Smooth muscle cell of the pulmonary artery (primary cell): ENCODE results near the gene HNRNPM. TPM values are rescaled to one million over a fixed set of nuclear protein-coding genes. Genes with fewer than 3 reads are reported as not detected.

Experiments used
- total RNA-seq: library from RNA; depleted of rRNA; stranded (reverse); fragments of >200 nt; gene quantifications from 2 replicates; pipeline ENCODE4 v1.2.3, GENCODE V29; 2014

The HNRNPM gene, protein sequence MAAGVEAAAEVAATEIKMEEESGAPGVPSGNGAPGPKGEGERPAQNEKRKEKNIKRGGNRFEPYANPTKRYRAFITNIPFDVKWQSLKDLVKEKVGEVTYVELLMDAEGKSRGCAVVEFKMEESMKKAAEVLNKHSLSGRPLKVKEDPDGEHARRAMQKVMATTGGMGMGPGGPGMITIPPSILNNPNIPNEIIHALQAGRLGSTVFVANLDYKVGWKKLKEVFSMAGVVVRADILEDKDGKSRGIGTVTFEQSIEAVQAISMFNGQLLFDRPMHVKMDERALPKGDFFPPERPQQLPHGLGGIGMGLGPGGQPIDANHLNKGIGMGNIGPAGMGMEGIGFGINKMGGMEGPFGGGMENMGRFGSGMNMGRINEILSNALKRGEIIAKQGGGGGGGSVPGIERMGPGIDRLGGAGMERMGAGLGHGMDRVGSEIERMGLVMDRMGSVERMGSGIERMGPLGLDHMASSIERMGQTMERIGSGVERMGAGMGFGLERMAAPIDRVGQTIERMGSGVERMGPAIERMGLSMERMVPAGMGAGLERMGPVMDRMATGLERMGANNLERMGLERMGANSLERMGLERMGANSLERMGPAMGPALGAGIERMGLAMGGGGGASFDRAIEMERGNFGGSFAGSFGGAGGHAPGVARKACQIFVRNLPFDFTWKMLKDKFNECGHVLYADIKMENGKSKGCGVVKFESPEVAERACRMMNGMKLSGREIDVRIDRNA
- total RNA-seq = 48.2 and 58.3 TPM in 2 replicates

DNA sequence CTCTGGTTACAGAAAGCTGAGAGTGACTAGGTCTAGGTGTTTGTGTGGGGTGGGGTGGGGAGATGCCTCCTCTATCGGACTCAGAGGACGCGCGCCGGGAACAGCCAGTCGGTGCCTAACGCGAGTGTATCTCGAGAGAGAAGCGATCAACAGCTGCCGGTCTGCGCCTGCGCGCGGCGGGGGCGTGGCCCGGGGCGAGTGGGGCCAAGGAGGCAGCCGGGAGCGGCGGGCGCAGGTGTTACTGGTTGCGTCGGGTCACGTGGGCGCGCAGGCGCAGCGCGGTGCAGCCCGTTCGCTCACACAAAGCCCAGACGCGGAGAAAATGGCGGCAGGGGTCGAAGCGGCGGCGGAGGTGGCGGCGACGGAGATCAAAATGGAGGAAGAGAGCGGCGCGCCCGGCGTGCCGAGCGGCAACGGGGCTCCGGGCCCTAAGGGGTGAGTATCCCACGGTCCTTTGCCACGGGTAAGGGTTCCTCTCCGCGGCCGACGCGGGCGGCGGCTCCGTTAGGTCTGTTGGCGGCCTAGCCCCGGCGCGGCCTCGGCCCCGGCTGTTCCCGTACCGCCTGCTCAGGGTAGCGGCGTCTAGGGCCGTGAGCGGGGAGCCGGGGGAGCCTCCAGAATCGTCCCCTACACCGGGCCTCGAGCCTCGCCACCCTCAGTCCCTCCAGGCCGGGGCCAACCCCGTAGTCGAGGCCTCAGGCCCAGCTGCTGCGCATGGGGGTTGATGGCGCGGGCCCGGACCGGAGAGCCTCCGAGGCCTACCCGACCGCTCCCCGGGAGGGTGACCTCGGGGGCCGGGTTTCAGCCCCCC, at the start of gene HNRNPM:
TSS of gene HNRNPM (plus strand) at position 299 of the 811 bp plus-strand sequence. CDS start at position 323, 24 bp downstream.

GRCh38 chr19:8412783-8413628, 31.8 kb upstream of the HNRNPM start, which contains the start of gene MARCHF2:
Gene MARCHF2 (plus strand): TSS chr19:8413305. CDS start chr19:8421841, 8,536 bp downstream.

GRCh38 chr19:8513687-8514504, 69.1 kb downstream of the HNRNPM start, which contains the start of gene ZNF414:
Gene ZNF414 (minus strand): TSS chr19:8514167. CDS start chr19:8514046, 121 bp downstream.

Other genes starting within 250 kb of the HNRNPM start
- gene CERS4, start 235.6 kb upstream of the HNRNPM start, total RNA-seq = 4.7 and 18.8 TPM in 2 replicates
- gene CD320, start 136.6 kb upstream of the HNRNPM start, total RNA-seq = 34.2 and 51.4 TPM in 2 replicates
- gene NDUFA7, start 123.6 kb upstream of the HNRNPM start, total RNA-seq = 19.8 and 31.8 TPM in 2 replicates
- gene RPS28, start 123.5 kb upstream of the HNRNPM start, total RNA-seq = 510 and 600 TPM in 2 replicates
- gene KANK3, start 101.7 kb upstream of the HNRNPM start, total RNA-seq = 0.17 and 0.26 TPM in 2 replicates
- gene ANGPTL4, start 80.8 kb upstream of the HNRNPM start, total RNA-seq = 32.2 and 45.7 TPM in 2 replicates
- gene RAB11B, start 54.6 kb upstream of the HNRNPM start, total RNA-seq = 107 and 131 TPM in 2 replicates
- 70.0 and 76.5 TPM in 2 replicates for gene MARCHF2, start 31.7 kb upstream of the HNRNPM start, total RNA-seq
- 0.07 and 0.20 TPM in 2 replicates for gene PRAM1, start 57.7 kb downstream of the HNRNPM start, total RNA-seq
- gene ZNF414, start 69.2 kb downstream of the HNRNPM start, total RNA-seq = 6.1 and 7.5 TPM in 2 replicates
- 0.13 TPM in 2 replicates for gene MYO1F, start 132.5 kb downstream of the HNRNPM start, total RNA-seq
- 21.6 and 29.1 TPM in 2 replicates for gene ADAMTS10, start 165.7 kb downstream of the HNRNPM start, total RNA-seq
- not detected in 2 replicates for gene NFILZ, start 185.7 kb downstream of the HNRNPM start, total RNA-seq